Esophagus squamous epithelium (tissue), 4 donors: ENCODE data around the gene SLBP.

Experiments
- POLR2A ChIP-seq, 4 donors: fragments of 450-650 bp; IDR thresholded peaks; one replicate each; pipeline ENCODE4 v1.6.1; 2017; ENCODE audit warnings: antibody characterized with exemption in 4 of 4, mild to moderate bottlenecking in 4 of 4, moderate library complexity in 3 of 4
- TF ChIP-seq, protein P1 (sequence below), 6 experiments: fragments of 450-650 bp in 4 of 6; fragments of 200-600 bp in 2 of 6; sonication (generic) in 2 of 6; IDR thresholded peaks; one replicate each; pipeline ENCODE4 v1.5.1; 2016 to 2019; ENCODE audit warnings: antibody characterized with exemption in 6 of 6, mild to moderate bottlenecking in 4 of 6, moderate library complexity in 4 of 6

DNA sequence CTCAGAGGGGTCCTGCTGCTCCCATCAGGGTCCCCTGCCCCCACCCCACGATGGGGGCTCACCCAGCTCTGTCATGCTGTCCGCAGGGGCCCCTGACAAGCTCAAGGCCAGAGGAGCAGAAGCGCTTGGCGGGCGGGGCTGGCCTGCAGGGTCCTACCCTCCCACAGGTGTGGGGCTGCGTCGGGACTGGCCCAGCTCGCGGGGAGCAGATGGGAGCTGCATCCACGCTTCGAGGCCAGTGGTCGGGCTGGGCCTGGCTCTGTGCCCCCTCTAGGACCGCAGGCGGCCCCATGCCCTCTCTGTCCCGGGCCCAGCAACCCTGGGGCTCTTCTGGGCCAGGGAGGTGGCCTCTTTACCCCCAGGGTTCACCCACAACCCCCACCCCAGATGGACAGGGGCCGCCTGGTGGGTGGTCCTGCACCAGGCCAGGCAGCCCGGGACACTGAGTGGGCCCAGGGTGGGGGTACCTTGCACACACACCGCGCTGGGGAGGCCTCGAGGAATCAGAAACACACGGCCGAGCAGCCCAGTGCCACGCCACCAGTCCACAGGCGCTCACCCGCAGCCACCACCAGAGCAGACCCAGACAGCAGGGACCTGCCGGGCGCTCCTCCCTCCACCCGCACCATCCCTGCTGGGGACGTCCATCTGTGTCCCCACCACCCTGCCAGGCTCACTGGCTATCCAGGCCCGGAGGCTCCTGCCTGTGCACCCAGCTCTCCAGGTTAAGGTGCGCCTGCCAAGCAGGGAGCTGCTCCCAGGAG lies 39.2 kb upstream of the SLBP start:
- TF ChIP-seq, protein P1, sequence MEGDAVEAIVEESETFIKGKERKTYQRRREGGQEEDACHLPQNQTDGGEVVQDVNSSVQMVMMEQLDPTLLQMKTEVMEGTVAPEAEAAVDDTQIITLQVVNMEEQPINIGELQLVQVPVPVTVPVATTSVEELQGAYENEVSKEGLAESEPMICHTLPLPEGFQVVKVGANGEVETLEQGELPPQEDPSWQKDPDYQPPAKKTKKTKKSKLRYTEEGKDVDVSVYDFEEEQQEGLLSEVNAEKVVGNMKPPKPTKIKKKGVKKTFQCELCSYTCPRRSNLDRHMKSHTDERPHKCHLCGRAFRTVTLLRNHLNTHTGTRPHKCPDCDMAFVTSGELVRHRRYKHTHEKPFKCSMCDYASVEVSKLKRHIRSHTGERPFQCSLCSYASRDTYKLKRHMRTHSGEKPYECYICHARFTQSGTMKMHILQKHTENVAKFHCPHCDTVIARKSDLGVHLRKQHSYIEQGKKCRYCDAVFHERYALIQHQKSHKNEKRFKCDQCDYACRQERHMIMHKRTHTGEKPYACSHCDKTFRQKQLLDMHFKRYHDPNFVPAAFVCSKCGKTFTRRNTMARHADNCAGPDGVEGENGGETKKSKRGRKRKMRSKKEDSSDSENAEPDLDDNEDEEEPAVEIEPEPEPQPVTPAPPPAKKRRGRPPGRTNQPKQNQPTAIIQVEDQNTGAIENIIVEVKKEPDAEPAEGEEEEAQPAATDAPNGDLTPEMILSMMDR (IDR thresholded peaks at IDR 0.05) = no peak
- TF ChIP-seq POLR2A (IDR thresholded peaks at IDR 0.05) = no peak
